PFSK-1 (cell line): ENCODE results near the gene ANKRD27.

Experiments
- FOXP2 ChIP-seq: optimal IDR thresholded peaks from 2 replicates; pipeline ENCODE3; 2011; ENCODE audit warnings: borderline replicate concordance, control low read depth, inconsistent platforms; ENCODE audit not compliant: insufficient read depth; ENCODE audit errors: extremely low read length, extremely low read depth
- POLR2AphosphoS5 ChIP-seq: IDR thresholded peaks from 2 replicates; pipeline ENCODE4 v1.6.1; 2012; ENCODE audit warnings: low read depth, mild to moderate bottlenecking, control low read depth, low read length, moderate library complexity
- SIN3A ChIP-seq: IDR thresholded peaks from 2 replicates; pipeline ENCODE4 v1.6.1; 2012; ENCODE audit warnings: mild to moderate bottlenecking, low read length, moderate library complexity, borderline replicate concordance; ENCODE audit not compliant: insufficient read depth
- TAF1 ChIP-seq: IDR thresholded peaks from 2 replicates; pipeline ENCODE4 v1.6.1; 2012; ENCODE audit warnings: low read length, control low read depth, borderline replicate concordance; ENCODE audit not compliant: insufficient read depth
- TF ChIP-seq, protein P1 (sequence below), 2 experiments: IDR thresholded peaks; 2 replicates each; pipeline versions ENCODE4 v1.6.1 to v1.8.0; 2011 to 2012; ENCODE audit warnings: low read depth in 2 of 2, low read length in 2 of 2, control low read depth in 1 of 2, inconsistent platforms in 1 of 2, mild to moderate bottlenecking in 1 of 2, moderate library complexity in 1 of 2; ENCODE audit not compliant: insufficient read depth in 1 of 2

The ANKRD27 gene

DNA sequence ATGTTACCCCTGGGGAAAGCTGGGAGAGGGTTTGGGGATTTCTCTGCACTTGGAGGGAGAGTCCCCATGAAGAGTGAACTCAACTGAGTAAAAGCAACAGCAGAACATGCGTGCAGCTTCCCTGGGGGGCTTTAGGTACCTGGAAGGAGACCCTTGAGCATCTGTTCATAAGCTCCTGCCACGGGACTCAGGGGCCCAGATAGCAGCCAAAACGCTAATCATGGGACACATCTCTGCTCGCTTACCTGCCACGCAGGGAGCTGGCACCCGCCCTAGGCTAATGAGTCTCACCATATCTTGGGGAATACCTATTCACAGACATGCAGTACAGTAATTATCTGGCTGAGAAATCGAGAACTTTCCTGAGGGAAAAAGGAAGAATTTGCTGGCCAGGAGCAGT lies 60.1 kb downstream of the ANKRD27 start:
- TF ChIP-seq TAF1 (no peak), POLR2AphosphoS5 (no peak), SIN3A (no peak), FOXP2 (no peak)
- TF ChIP-seq, protein P1, sequence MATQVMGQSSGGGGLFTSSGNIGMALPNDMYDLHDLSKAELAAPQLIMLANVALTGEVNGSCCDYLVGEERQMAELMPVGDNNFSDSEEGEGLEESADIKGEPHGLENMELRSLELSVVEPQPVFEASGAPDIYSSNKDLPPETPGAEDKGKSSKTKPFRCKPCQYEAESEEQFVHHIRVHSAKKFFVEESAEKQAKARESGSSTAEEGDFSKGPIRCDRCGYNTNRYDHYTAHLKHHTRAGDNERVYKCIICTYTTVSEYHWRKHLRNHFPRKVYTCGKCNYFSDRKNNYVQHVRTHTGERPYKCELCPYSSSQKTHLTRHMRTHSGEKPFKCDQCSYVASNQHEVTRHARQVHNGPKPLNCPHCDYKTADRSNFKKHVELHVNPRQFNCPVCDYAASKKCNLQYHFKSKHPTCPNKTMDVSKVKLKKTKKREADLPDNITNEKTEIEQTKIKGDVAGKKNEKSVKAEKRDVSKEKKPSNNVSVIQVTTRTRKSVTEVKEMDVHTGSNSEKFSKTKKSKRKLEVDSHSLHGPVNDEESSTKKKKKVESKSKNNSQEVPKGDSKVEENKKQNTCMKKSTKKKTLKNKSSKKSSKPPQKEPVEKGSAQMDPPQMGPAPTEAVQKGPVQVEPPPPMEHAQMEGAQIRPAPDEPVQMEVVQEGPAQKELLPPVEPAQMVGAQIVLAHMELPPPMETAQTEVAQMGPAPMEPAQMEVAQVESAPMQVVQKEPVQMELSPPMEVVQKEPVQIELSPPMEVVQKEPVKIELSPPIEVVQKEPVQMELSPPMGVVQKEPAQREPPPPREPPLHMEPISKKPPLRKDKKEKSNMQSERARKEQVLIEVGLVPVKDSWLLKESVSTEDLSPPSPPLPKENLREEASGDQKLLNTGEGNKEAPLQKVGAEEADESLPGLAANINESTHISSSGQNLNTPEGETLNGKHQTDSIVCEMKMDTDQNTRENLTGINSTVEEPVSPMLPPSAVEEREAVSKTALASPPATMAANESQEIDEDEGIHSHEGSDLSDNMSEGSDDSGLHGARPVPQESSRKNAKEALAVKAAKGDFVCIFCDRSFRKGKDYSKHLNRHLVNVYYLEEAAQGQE (IDR thresholded peaks at IDR 0.05; ENCODE audit: insufficient read depth in 1 of 2, low read depth in 2 of 2, low read length in 2 of 2), result no peak

DNA sequence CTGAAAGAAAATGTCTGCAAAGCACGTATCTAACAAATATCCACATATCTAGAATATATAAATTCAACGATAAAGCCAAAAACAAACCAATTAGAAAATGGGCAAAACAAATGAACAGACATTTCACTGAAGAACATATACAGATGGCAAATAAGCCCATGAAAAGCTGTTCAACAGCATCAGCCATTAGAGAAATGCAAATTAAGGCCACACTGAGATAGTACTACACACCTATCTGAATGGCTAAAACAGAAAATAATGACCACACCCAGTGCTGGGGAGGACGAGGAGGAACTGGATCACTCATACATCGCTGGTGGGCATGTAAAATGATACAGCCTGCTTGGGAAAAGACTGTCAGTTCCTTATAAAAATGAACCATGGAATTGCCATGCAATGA lies 62.0 kb downstream of the ANKRD27 start:
- TF ChIP-seq TAF1, result no peak

DNA sequence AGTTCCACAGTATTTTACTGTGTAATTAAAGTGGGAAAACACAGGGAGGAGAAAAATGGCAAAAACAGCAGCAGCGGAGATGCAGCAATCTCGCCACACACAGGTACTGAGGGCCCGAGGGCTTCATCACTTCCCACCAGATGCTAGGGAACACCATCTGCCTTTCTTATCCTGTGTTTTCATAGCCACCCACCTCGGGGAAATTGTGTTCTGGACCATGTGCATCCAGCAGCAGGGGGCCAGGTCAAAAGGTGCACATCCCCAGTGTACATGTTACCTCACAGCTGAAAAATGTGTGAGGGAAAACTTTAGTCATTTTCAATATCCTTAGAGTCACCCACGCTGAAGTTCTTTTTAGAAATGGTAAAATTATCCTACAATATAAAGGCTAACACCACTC lies 63.8 kb downstream of the ANKRD27 start:
- TF ChIP-seq SIN3A (no peak), POLR2AphosphoS5 (no peak), FOXP2 (no peak), TAF1 (no peak)
- TF ChIP-seq, protein P1 (IDR thresholded peaks at IDR 0.05; ENCODE audit: insufficient read depth in 1 of 2, low read depth in 2 of 2, low read length in 2 of 2), result no peak

DNA sequence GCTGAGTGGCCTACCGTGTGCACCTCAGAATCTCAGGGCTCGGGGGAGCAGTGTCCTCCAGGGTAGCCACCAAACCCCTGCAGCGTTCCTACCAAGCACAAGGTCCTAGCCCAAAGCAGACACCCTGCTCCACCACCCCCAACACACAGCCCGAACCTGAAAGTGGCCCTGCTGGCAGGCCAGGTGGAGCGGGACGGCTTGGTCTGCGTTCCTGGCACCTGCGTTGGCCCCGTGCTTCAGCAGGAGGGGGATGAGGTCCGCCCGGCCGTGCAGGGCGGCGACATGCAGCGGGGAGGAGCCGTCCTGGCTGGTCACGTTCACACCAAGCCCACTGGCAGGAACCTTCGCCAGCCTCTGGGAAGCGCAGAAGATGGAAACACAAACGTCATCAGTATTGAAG lies 67.5 kb downstream of the ANKRD27 start:
- no peak for TF ChIP-seq TAF1
- TF ChIP-seq SIN3A, result no peak
- TF ChIP-seq FOXP2, result no peak
- TF ChIP-seq, protein P1 (IDR thresholded peaks at IDR 0.05; ENCODE audit: insufficient read depth in 1 of 2, low read depth in 2 of 2, low read length in 2 of 2), result no peak
- TF ChIP-seq POLR2AphosphoS5, result no peak

- TF ChIP-seq POLR2AphosphoS5 (no peak), FOXP2 (no peak), TAF1 (no peak)
- TF ChIP-seq, protein P1 (IDR thresholded peaks at IDR 0.05; ENCODE audit: insufficient read depth in 1 of 2, low read depth in 2 of 2, low read length in 2 of 2), result no peak
Observed at GRCh38 chr19:32606289-32606688, 68.7 kb downstream of the ANKRD27 start.
